GM21737 (cell line): ENCODE data around the gene PNPLA3.
"Not testable (repeated sequence)": the region's sequence is repeated elsewhere in the genome, so short reads cannot be mapped to it uniquely, and the experiment has no call there.

Experiments used
- ATAC-seq: cut with Tn5 transposase; IDR thresholded peaks from one replicate; pipeline ENCODE4 v1.9.1; 2021; ENCODE audit warnings: mild to moderate bottlenecking, moderate library complexity; ENCODE audit not compliant: unreplicated experiment

The PNPLA3 gene

GRCh38 chr22:43889201-43889859 is 34.3 kb upstream of the PNPLA3 start:
- ATAC-seq: no peak

- ATAC-seq: no peak
Measured at GRCh38 chr22:43889860-43890253, 33.7 kb upstream of the PNPLA3 start.

GRCh38 chr22:43890901-43891331 is 32.7 kb upstream of the PNPLA3 start:
- ATAC-seq: no peak

GRCh38 chr22:43891360-43892182 is 32.0 kb upstream of the PNPLA3 start, which contains the start of gene PNPLA5:
Gene PNPLA5 (minus strand): TSS chr22:43892013. CDS start chr22:43891880, 133 bp downstream.
- no peak for ATAC-seq

GRCh38 chr22:43892183-43892894 is 31.3 kb upstream of the PNPLA3 start:
- ATAC-seq: no peak

- ATAC-seq: no peak
Measured at GRCh38 chr22:43893266-43893665, 30.3 kb upstream of the PNPLA3 start.

- ATAC-seq: no peak
Measured at GRCh38 chr22:43894122-43894521, 29.5 kb upstream of the PNPLA3 start.

- no peak for ATAC-seq
Measured at GRCh38 chr22:43895986-43896645, 27.5 kb upstream of the PNPLA3 start.

- no peak for ATAC-seq
Measured at GRCh38 chr22:43897751-43898261, 25.8 kb upstream of the PNPLA3 start.

GRCh38 chr22:43900206-43900605 is 23.4 kb upstream of the PNPLA3 start:
- ATAC-seq: no peak

GRCh38 chr22:43901976-43902643 is 21.5 kb upstream of the PNPLA3 start:
- no peak for ATAC-seq

GRCh38 chr22:43903033-43903432 is 20.6 kb upstream of the PNPLA3 start:
- not testable (repeated sequence) for ATAC-seq

- not testable (repeated sequence) for ATAC-seq
Measured at GRCh38 chr22:43904412-43904811, 19.2 kb upstream of the PNPLA3 start.

GRCh38 chr22:43905681-43906080 is 17.9 kb upstream of the PNPLA3 start:
- no peak for ATAC-seq

- no peak for ATAC-seq
Measured at GRCh38 chr22:43909708-43910107, 13.9 kb upstream of the PNPLA3 start.

- no peak for ATAC-seq
Measured at GRCh38 chr22:43910178-43910695, 13.4 kb upstream of the PNPLA3 start.

- ATAC-seq: no peak
Measured at GRCh38 chr22:43911351-43911750, 12.3 kb upstream of the PNPLA3 start.

- no peak for ATAC-seq
Measured at GRCh38 chr22:43917521-43917920, 6.1 kb upstream of the PNPLA3 start.

GRCh38 chr22:43919106-43919973 is 4.3 kb upstream of the PNPLA3 start:
- ATAC-seq: no peak
